HTR-8/SVneo (cell line): ENCODE data around the gene MBD5.

Experiments
- DNase-seq: peaks from one replicate; pipeline ENCODE4 v3.0.0; 2011; ENCODE audit warnings: low spot score, mixed read lengths; ENCODE audit not compliant: insufficient read length
- FAIRE-seq: peaks from 2 replicates; lab custom pipeline; 2011; peaks lifted over from hg19 to GRCh38; lab: Jason Lieb, UNC

MBD5 gene

GRCh38 chr2:148201075-148202004 is 180.4 kb downstream of the MBD5 start:
- FAIRE-seq (peak; percentile 71), DNase-seq (peak; percentile 15)

GRCh38 chr2:148202237-148202636 is 181.3 kb downstream of the MBD5 start:
- FAIRE-seq = no peak
- no peak for DNase-seq

GRCh38 chr2:148207111-148207510 is 186.2 kb downstream of the MBD5 start:
- FAIRE-seq (no peak), DNase-seq (no peak)

- FAIRE-seq = no peak
- DNase-seq = no peak
Measured at GRCh38 chr2:148209603-148210002, 188.7 kb downstream of the MBD5 start.

- no peak for DNase-seq
- no peak for FAIRE-seq
Measured at GRCh38 chr2:148218326-148219075, 197.6 kb downstream of the MBD5 start.

- FAIRE-seq = no peak
Measured at GRCh38 chr2:148221166-148221565, 200.3 kb downstream of the MBD5 start.

GRCh38 chr2:148221926-148222325 is 201.0 kb downstream of the MBD5 start:
- no peak for DNase-seq
- FAIRE-seq = no peak

More at GRCh38 chr2:148221166-148221565, 200.3 kb downstream of the MBD5 start:
- no peak for DNase-seq

- DNase-seq (no peak), FAIRE-seq (no peak)
Measured at GRCh38 chr2:148231858-148232257, 211.0 kb downstream of the MBD5 start.

- DNase-seq = no peak
- no peak for FAIRE-seq
Measured at GRCh38 chr2:148234143-148234542, 213.3 kb downstream of the MBD5 start.

- no peak for FAIRE-seq
- DNase-seq = no peak
Measured at GRCh38 chr2:148237911-148238310, 217.0 kb downstream of the MBD5 start.

- FAIRE-seq (no peak), DNase-seq (no peak)
Measured at GRCh38 chr2:148238561-148238960, 217.7 kb downstream of the MBD5 start.

GRCh38 chr2:148240838-148241237 is 219.9 kb downstream of the MBD5 start:
- DNase-seq = no peak
- no peak for FAIRE-seq

- DNase-seq = peak; percentile 18
- no peak for FAIRE-seq
Measured at GRCh38 chr2:148244593-148245292, 223.9 kb downstream of the MBD5 start.

- no peak for FAIRE-seq
Measured at GRCh38 chr2:148251993-148252392, 231.1 kb downstream of the MBD5 start.

GRCh38 chr2:148252646-148253045 is 231.8 kb downstream of the MBD5 start:
- FAIRE-seq (no peak), DNase-seq (no peak)

More at GRCh38 chr2:148251993-148252392, 231.1 kb downstream of the MBD5 start:
- DNase-seq = no peak

- no peak for FAIRE-seq
- DNase-seq = no peak
Measured at GRCh38 chr2:148253685-148254084, 232.8 kb downstream of the MBD5 start.

GRCh38 chr2:148255929-148256328 is 235.0 kb downstream of the MBD5 start:
- FAIRE-seq (no peak), DNase-seq (no peak)

GRCh38 chr2:148257276-148257675 is 236.4 kb downstream of the MBD5 start:
- DNase-seq (no peak), FAIRE-seq (no peak)

GRCh38 chr2:148258124-148258523 is 237.2 kb downstream of the MBD5 start:
- FAIRE-seq (no peak), DNase-seq (no peak)

GRCh38 chr2:148259674-148260073 is 238.8 kb downstream of the MBD5 start:
- DNase-seq (no peak), FAIRE-seq (no peak)

- FAIRE-seq (no peak), DNase-seq (no peak)
Measured at GRCh38 chr2:148263890-148264289, 243.0 kb downstream of the MBD5 start.
